A549 (cell line): Measurements from ENCODE around the gene TSPEAR. TPM values are rescaled to one million over a fixed set of nuclear protein-coding genes. Genes with fewer than 3 reads are reported as not detected.

Source experiments
- ATAC-seq, 2 experiments: fragments of 200-7000 bp in 1 of 2; fragments of >200 bp in 1 of 2; cut with Nextera tagmentation in 1 of 2; cut with Tn5 transposase in 1 of 2; 3 replicates each; pipeline versions ENCODE4 v1.8.0 to v1.9.1; 2018 to 2020; ENCODE audit warnings: mild to moderate bottlenecking in 1 of 2, moderate library complexity in 1 of 2
- CTCF ChIA-PET: fragments of 300-600 bp; sonication (Branson Sonifier 250); formaldehyde crosslinking; extraction: SDS; loops from one replicate; lab custom pipeline; 2021; ENCODE audit warnings: antibody characterized with exemption, inconsistent platforms; lab: Yijun Ruan, JAX
- POLR2A ChIA-PET: fragments of 350-600 bp; formaldehyde crosslinking; extraction: SDS; loops from one replicate; lab custom pipeline; 2021; ENCODE audit warnings: antibody characterized with exemption, inconsistent platforms; lab: Yijun Ruan, JAX
- DNase-seq, 2 experiments: peaks; one replicate each; pipeline versions ENCODE4 v3.0.0 to v3.0.0-alpha.2; 2011 to 2016; ENCODE audit warnings: low read depth in 1 of 2, low spot score in 1 of 2
- FAIRE-seq: peaks from 2 replicates; lab custom pipeline; 2011; peaks lifted over from hg19 to GRCh38; lab: Jason Lieb, UNC
- H3K27ac ChIP-seq, 2 experiments: fragments of >200 bp; sonication (Bioruptor Twin); formaldehyde crosslinking; 3 replicates each; pipeline ENCODE4 v1.5.1; 2016 to 2017
- H3K4me1 ChIP-seq: fragments of >200 bp; sonication (Bioruptor Twin); formaldehyde crosslinking; 3 replicates; pipeline ENCODE4 v1.6.1; 2016
- H3K4me2 ChIP-seq: fragments of >200 bp; sonication (Bioruptor Twin); formaldehyde crosslinking; 3 replicates; pipeline ENCODE4 v1.6.1; 2016
- H3K4me3 ChIP-seq: fragments of >200 bp; sonication (Bioruptor Twin); formaldehyde crosslinking; 3 replicates; pipeline ENCODE4 v1.5.1; 2016
- H3K9me3 ChIP-seq: fragments of >200 bp; sonication (Bioruptor Twin); formaldehyde crosslinking; 3 replicates; pipeline ENCODE4 v1.6.1; 2016
- BCL3 ChIP-seq: fragments of >200 bp; sonication (Bioruptor Twin); formaldehyde crosslinking; IDR thresholded peaks from 3 replicates; pipeline ENCODE4 v1.6.1; 2016
- BHLHE40 ChIP-seq: IDR thresholded peaks from 2 replicates; pipeline ENCODE4 v1.6.1; 2012; ENCODE audit warnings: low read depth, low read length, inconsistent platforms
- CTCF ChIP-seq: fragments of >200 bp; sonication (Bioruptor Twin); formaldehyde crosslinking; IDR thresholded peaks from 3 replicates; pipeline ENCODE4 v1.5.1; 2016
- ESRRA ChIP-seq: fragments of 150-350 bp; IDR thresholded peaks from 2 replicates; pipeline ENCODE4 v1.6.1; 2014; ENCODE audit warnings: mild to moderate bottlenecking, low read length, borderline replicate concordance
- HES2 ChIP-seq: fragments of >200 bp; sonication (Bioruptor Twin); formaldehyde crosslinking; IDR thresholded peaks from 2 replicates; pipeline ENCODE4 v1.6.1; 2016
- JUNB ChIP-seq: fragments of >200 bp; sonication (Bioruptor Twin); formaldehyde crosslinking; IDR thresholded peaks from 2 replicates; pipeline ENCODE4 v1.6.1; 2016
- MYC ChIP-seq: IDR thresholded peaks from 2 replicates; pipeline ENCODE4 v1.6.1; 2012; ENCODE audit warnings: mild to moderate bottlenecking, inconsistent platforms, low read length, improper control_type of control experiment, borderline replicate concordance
- PBX3 ChIP-seq: IDR thresholded peaks from 2 replicates; pipeline ENCODE4 v1.6.1; 2012
- RAD21 ChIP-seq, 2 experiments: fragments of >200 bp in 1 of 2; sonication (Bioruptor Twin) in 1 of 2; formaldehyde crosslinking in 1 of 2; IDR thresholded peaks in 1 of 2; conservative IDR thresholded peaks in 1 of 2; 2 replicates in 1 of 2; 3 replicates in 1 of 2; pipeline ENCODE4 v1.6.1; 2012 to 2018; ENCODE audit warnings: inconsistent platforms in 1 of 2
- RFX5 ChIP-seq: fragments of 450-650 bp; IDR thresholded peaks from 2 replicates; pipeline ENCODE4 v1.7.1; 2014; ENCODE audit warnings: antibody characterized with exemption, mild to moderate bottlenecking, moderate library complexity
- SMC3 ChIP-seq: fragments of >200 bp; sonication (Bioruptor Twin); formaldehyde crosslinking; IDR thresholded peaks from 3 replicates; pipeline ENCODE4 v1.6.1; 2018; ENCODE audit warnings: inconsistent platforms
- ZC3H11A ChIP-seq: fragments of 450-650 bp; IDR thresholded peaks from 2 replicates; pipeline ENCODE4 v1.6.1; 2014; ENCODE audit warnings: antibody characterized with exemption, mild to moderate bottlenecking
- WGBS: methylation state at CpG from one replicate; pipeline ENCODE4 v1.1.6; 2017; ENCODE audit errors: missing lambda C conversion rate; 5-methylcytosine and 5-hydroxymethylcytosine counted together
- polyA plus RNA-seq, 4 experiments: library from polyadenylated mRNA; depleted of rRNA in 3 of 4; stranded (reverse); fragments of >200 nt; fragmentation: RNase III in 1 of 4; extraction: RNeasy Plus Mini Kit Qiagen cat#74134 plus additional on column Dnase treatment in 1 of 4; gene quantifications; 2 replicates in 3 of 4; 3 replicates in 1 of 4; pipeline ENCODE4 v1.2.3, GENCODE V29; 2011 to 2017
- TF ChIP-seq, protein P1 (sequence below): fragments of 250-450 bp; sonication (Bioruptor Pico); IDR thresholded peaks from 2 replicates; pipeline ENCODE4 v1.5.0; 2020; ENCODE audit warnings: low read depth, mild to moderate bottlenecking, moderate library complexity

TSPEAR gene
- polyA plus RNA-seq, 2 of the 4 experiments (the other 2 are of a cell fraction) = not detected

- no peak overlapping the region for H3K4me2 ChIP-seq
- no peak for FAIRE-seq
- CTCF ChIA-PET = interaction anchor here (0.9 to 2.4 kb wide), 15 partner anchors 11 to 282 kb away, joined by 3 to 14 read pairs (median 5); no protein-coding TSS in a partner anchor
Observed at GRCh38 chr21:44511219-44511937, 200.0 kb downstream of the TSPEAR start.

DNA sequence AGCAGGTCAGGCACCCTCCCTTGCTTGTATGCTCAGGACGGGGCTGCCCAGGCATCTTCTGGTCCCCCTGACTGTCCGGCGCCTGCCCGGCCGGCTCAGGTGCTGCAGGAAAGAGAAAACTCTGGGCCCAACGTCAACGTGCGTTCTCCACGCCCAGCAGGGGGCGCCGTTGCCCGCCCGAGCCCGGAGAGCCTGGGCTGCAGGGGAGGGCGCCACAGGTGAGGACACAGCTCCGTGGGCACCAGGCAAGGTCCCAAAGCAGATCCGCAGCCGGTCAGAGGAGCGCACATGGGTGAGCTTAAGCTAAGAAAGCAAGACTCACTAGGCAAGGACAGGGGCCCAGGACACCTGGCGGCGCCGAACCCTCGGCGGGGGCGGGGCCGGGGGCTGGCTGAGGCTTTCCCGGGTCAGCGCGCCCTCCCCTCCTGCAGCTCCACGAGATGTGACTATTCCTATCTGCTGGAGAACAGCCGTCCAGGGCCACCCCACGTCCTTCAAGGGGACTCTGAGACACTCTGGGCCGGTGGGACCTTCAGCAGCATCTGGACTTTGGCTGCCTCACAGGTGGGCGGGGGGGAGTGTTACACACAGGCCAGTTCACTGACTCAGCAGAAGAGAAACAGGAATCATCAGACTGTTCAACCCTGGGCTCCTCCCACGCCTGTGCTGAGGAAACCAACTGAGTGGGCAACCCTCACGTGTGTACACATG, 200.7 kb downstream of the TSPEAR start:
- peak overlapping the region; percentile 9; the same call in 1 of the 3 replicates for H3K4me2 ChIP-seq
- no peak for FAIRE-seq

More at GRCh38 chr21:44511219-44511937, 200.0 kb downstream of the TSPEAR start:
- 65% methylated on average over 4 of the region's 11 CpGs for WGBS
- POLR2A ChIA-PET = no interaction called here
- ATAC-seq = no peak
- no peak for TF ChIP-seq BCL3
- no peak for TF ChIP-seq JUNB
- no peak for TF ChIP-seq ZC3H11A
- no peak for DNase-seq
- H3K9me3 ChIP-seq = no peaks in the 10 kb centered on the region
- no peak overlapping the region for H3K4me3 ChIP-seq
- no peaks in the 10 kb centered on the region for H3K4me1 ChIP-seq
- H3K27ac ChIP-seq = no peak overlapping the region

DNA sequence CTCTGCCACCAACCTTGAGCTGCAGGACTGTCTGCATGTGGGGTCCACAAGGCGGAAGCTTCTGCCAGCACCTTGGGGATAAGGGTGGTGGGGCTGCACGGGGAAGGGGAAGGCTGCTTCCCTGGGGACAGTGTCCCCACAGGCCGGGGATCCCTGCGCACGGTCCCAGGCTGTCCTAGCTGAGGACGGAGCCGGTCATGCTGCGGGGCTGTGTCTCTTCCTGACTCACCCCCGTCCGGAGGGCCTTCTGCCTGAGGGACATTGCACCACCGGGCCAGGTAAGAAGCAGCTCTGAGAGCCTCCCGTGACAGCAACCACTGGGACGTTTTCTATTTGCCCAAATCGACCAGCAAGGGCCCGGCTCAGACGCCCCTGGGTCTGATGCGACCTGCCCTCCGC, 201.3 kb downstream of the TSPEAR start:
- Histone ChIP-seq H3K9me3 (no peaks in the 10 kb centered on the region), H3K4me3 (no peak overlapping the region), H3K27ac (no peak overlapping the region), H3K4me2 (no peak overlapping the region), H3K4me1 (no peaks in the 10 kb centered on the region)
- ChIA-PET POLR2A (no interaction called here), CTCF (interaction anchor here (0.7 to 2.4 kb wide), 17 partner anchors 8 to 619 kb away, joined by 3 to 14 read pairs (median 4); no protein-coding TSS in a partner anchor)
- TF ChIP-seq BHLHE40 (no peak), RFX5 (no peak), CTCF (no peak), PBX3 (no peak), SMC3 (no peak)
- TF ChIP-seq, protein P1, sequence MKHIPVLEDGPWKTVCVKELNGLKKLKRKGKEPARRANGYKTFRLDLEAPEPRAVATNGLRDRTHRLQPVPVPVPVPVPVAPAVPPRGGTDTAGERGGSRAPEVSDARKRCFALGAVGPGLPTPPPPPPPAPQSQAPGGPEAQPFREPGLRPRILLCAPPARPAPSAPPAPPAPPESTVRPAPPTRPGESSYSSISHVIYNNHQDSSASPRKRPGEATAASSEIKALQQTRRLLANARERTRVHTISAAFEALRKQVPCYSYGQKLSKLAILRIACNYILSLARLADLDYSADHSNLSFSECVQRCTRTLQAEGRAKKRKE = no peak
- DNase-seq = no peak
- no peak for ATAC-seq
- WGBS = 17% methylated on average over 2 of the region's 18 CpGs
- FAIRE-seq = no peak

More for the DNA sequence above, 200.7 kb downstream of the TSPEAR start:
- ATAC-seq (peak; percentile 59 to 90; a peak in 5 of 6 replicates), DNase-seq (peak; percentile 20 to 41)
- Histone ChIP-seq H3K27ac (no peak overlapping the region), H3K4me1 (no peaks in the 10 kb centered on the region), H3K4me3 (no peak overlapping the region), H3K9me3 (no peaks in the 10 kb centered on the region)
- peak; percentile 56 for TF ChIP-seq CTCF
- TF ChIP-seq SMC3 = peak; percentile 56; the same call in 2 of the 3 replicates
- no peak for TF ChIP-seq MYC
- TF ChIP-seq RAD21 (conservative IDR thresholded peaks at IDR 0.05 in 1 of 2, IDR thresholded peaks at IDR 0.05 in 1 of 2) = peak; percentile 69 to 72
- TF ChIP-seq HES2 = no peak
- TF ChIP-seq ESRRA = no peak
- ChIA-PET POLR2A (no interaction called here), CTCF (interaction anchor here (0.7 to 2.4 kb wide), 18 partner anchors 9 to 618 kb away, joined by 3 to 14 read pairs (median 4); no protein-coding TSS in a partner anchor)
- 18% methylated on average over 8 of the region's 36 CpGs for WGBS
